Activated naive CD4-positive, alpha-beta T cell treated with anti-CD3 and anti-CD28 coated beads, Interleukin-2, amount 10 ng/mL, durations not matched to agents 7 days and 5 days (primary cell): Measurements from ENCODE around the gene TMEFF1.
"Not testable (repeated sequence)": the region's sequence is repeated elsewhere in the genome, so short reads cannot be mapped to it uniquely, and the experiment has no call there.

Experiments used
- CTCF ChIA-PET: fragments of 350-600 bp; sonication (Branson Sonifier 250); formaldehyde crosslinking; loops from one replicate; lab custom pipeline; 2021; ENCODE audit warnings: antibody characterized with exemption; lab: Charles Lee
- DNase-seq: peaks from one replicate; pipeline ENCODE4 v3.0.0-alpha.2; 2020
- H3K27ac Mint-ChIP-seq: one replicate; pipeline ENCODE4 v1.8.0; 2021; ENCODE audit warnings: mild to moderate bottlenecking, moderate library complexity, mixed read lengths
- H3K27me3 Mint-ChIP-seq: one replicate; pipeline ENCODE4 v1.8.0; 2021; ENCODE audit warnings: mild to moderate bottlenecking, mixed read lengths
- H3K36me3 Mint-ChIP-seq: one replicate; pipeline ENCODE4 v1.8.0; 2021; ENCODE audit warnings: mixed read lengths
- H3K4me1 Mint-ChIP-seq: one replicate; pipeline ENCODE4 v1.8.0; 2021; ENCODE audit warnings: mixed read lengths
- H3K4me3 Mint-ChIP-seq: one replicate; pipeline ENCODE4 v1.8.0; 2021; ENCODE audit warnings: mild to moderate bottlenecking, moderate library complexity, mixed read lengths
- H3K9me3 Mint-ChIP-seq: one replicate; pipeline ENCODE4 v1.8.0; 2021; ENCODE audit warnings: mixed read lengths

The TMEFF1 gene

DNA sequence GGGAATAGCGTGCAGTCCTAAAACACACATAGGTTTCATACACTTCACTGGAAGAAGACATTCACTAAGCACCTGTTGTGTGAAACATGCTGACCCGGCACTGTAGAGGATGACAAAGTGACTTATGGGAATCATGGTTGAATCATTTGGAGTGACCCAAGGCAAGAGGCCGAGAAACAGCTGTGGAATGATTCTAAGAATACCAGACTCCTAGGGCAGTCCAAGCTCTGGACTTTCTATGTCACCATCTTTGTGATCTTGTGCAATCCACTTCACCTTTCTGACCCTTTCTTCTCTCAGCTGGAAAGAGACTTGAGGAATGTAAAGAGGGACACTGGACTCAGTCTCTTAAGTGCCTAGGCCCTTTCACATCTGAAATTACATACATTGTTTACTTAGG lies 32.9 kb upstream of the TMEFF1 start:
- Mint-ChIP-seq H3K4me3 (no peak overlapping the region), H3K9me3 (no peaks in the 10 kb centered on the region), H3K36me3 (peaks cover 4% of the 10 kb centered on the region), H3K4me1 (no peaks in the 10 kb centered on the region), H3K27me3 (no peaks in the 10 kb centered on the region), H3K27ac (no peak overlapping the region)
- CTCF ChIA-PET, result interaction anchor here (0.7 to 1.0 kb wide), 2 partner anchors 16 to 31 kb away, joined by 3 read pairs; no protein-coding TSS in a partner anchor
- no peak for DNase-seq

DNA sequence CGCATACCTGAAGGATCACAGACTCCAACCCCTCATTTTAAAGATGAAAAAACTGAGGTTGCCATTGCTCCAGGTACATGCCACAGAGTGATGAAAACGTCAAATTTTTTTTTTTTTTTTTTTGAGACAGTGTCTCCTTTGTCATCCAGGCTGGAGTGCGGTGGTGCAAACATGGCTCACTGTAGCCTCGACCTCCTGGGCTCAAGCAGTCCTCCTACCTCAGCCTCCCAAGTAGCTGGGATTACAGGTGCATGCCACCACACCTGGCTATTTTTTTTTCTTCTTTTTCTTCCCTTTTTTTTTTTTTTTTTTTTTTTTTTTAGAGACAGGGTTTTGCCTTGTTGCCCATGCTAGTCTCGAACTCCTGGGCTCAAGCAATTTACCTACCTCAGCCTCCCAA lies 32.5 kb upstream of the TMEFF1 start:
- H3K9me3 Mint-ChIP-seq, H3K4me3 Mint-ChIP-seq, DNase-seq, H3K4me1 Mint-ChIP-seq, H3K36me3 Mint-ChIP-seq, H3K27me3 Mint-ChIP-seq, H3K27ac Mint-ChIP-seq: not testable (repeated sequence)
- CTCF ChIA-PET, result interaction anchor here (0.7 to 1.0 kb wide), 2 partner anchors 16 to 31 kb away, joined by 3 read pairs; no protein-coding TSS in a partner anchor

- no peak overlapping the region for H3K27ac Mint-ChIP-seq
- no peaks in the 10 kb centered on the region for H3K27me3 Mint-ChIP-seq
- CTCF ChIA-PET, result no interaction called here
- no peak overlapping the region for H3K4me3 Mint-ChIP-seq
- H3K36me3 Mint-ChIP-seq, result peaks cover 4% of the 10 kb centered on the region
- DNase-seq, result no peak
- no peaks in the 10 kb centered on the region for H3K4me1 Mint-ChIP-seq
- no peaks in the 10 kb centered on the region for H3K9me3 Mint-ChIP-seq
These were observed 31.0 kb upstream of the TMEFF1 start for GRCh38 chr9:100441911-100442361.

DNA sequence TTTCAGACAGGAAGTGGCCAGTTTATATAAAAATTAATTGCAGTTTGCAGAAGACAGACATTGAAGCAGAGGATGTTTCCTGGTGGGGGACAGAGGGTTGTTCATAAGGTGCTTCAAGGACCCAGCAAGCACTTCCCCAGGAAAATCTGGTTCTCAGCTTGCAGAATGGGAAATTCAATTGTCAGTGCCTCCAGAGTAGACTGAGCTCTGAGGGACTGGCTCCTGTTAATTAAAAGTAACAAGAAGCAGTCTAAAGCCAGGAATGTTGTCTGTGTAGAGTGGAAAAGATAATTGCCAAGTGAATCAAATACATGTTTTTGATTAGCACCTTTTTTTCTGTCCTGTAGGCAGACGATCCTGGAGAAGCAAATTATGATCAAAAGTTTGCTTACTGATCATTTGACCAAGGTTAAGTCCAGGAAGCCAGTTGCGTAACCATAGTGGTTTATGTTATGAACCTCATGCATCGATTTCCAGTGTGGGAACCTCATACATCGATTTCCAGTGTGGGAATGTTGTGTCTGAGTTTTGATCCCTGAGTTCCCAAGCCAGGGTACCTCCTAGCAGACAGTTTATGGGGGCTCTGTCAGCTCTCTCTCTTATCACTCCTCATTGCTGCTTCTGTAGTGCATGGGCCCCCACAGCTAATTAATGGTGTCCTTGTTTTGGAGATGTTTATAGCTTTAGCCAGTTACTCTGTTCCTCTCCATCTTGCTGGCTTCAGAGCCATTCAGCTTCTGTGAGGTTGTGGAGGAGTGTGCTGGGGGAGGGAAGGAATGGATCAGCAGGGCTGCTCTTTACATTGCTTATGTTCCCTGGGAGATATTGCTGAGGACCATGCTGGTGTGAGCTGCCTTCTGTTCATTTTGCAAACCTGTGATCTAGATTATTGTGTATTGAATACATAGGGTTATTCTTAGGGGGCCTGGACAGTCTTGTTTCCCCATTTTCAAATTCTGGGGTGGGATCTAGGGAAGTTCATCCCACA lies 28.9 kb upstream of the TMEFF1 start:
- no peak overlapping the region for H3K4me3 Mint-ChIP-seq
- no peak for DNase-seq
- H3K4me1 Mint-ChIP-seq, result no peaks in the 10 kb centered on the region
- no peaks in the 10 kb centered on the region for H3K9me3 Mint-ChIP-seq
- CTCF ChIA-PET, result interaction anchor here (0.6 kb wide), 1 partner anchor 9 kb away, joined by 5 read pairs; no protein-coding TSS in a partner anchor
- peaks cover 4% of the 10 kb centered on the region for H3K36me3 Mint-ChIP-seq
- no peak overlapping the region for H3K27ac Mint-ChIP-seq
- H3K27me3 Mint-ChIP-seq, result no peaks in the 10 kb centered on the region

GRCh38 chr9:100445161-100445902 lies 27.6 kb upstream of the TMEFF1 start:
- CTCF ChIA-PET, result interaction anchor here (1.2 kb wide), 1 partner anchor 8 kb away, joined by 3 read pairs; no protein-coding TSS in a partner anchor
- DNase-seq, result no peak
- Mint-ChIP-seq H3K36me3 (peaks cover 5% of the 10 kb centered on the region), H3K4me3 (no peak overlapping the region), H3K9me3 (no peaks in the 10 kb centered on the region), H3K27ac (no peak overlapping the region), H3K27me3 (no peaks in the 10 kb centered on the region), H3K4me1 (no peaks in the 10 kb centered on the region)

DNA sequence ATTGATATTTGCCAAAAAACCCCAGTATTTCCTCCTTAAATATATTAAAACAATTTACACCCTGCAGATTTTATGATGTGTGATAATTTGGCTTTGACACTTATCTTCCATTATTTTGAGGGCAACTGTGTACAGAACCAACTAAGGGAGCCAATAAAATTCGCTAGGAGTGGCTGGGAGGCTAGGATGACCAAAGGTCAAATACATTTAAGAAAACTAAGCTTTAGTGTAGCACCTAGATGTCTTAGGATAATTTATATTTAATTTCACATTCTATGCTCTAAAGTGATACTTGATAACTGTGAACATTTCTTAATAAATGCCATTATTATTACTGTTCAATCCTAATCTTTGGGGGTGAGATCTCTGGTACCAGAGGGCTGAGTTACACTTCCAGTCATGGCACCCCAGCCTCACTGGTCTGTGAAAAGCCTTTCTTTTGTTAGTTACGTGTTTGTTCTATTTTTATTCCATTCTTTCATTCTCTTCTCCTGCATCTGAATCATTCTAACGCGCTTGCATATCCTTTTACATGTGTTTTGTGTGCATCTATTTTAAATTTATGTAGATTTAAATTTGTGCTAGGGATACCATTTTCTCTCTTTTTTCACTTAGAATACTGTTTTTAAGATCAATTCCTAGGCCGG lies 26.9 kb upstream of the TMEFF1 start:
- no peak overlapping the region for H3K27ac Mint-ChIP-seq
- peaks cover 8% of the 10 kb centered on the region for H3K36me3 Mint-ChIP-seq
- H3K4me3 Mint-ChIP-seq, result no peak overlapping the region
- CTCF ChIA-PET, result interaction anchor here (1.2 kb wide), 1 partner anchor 9 kb away, joined by 3 read pairs; no protein-coding TSS in a partner anchor
- H3K9me3 Mint-ChIP-seq, result no peaks in the 10 kb centered on the region
- H3K27me3 Mint-ChIP-seq, result no peaks in the 10 kb centered on the region
- no peak for DNase-seq
- no peaks in the 10 kb centered on the region for H3K4me1 Mint-ChIP-seq

- no peaks in the 10 kb centered on the region for H3K27me3 Mint-ChIP-seq
- CTCF ChIA-PET, result interaction anchor here (0.7 kb wide), 1 partner anchor 9 kb away, joined by 5 read pairs; no protein-coding TSS in a partner anchor
- no peak for DNase-seq
- H3K4me1 Mint-ChIP-seq, result no peaks in the 10 kb centered on the region
- H3K9me3 Mint-ChIP-seq, result no peaks in the 10 kb centered on the region
- H3K36me3 Mint-ChIP-seq, result peaks cover 10% of the 10 kb centered on the region
- no peak overlapping the region for H3K27ac Mint-ChIP-seq
- H3K4me3 Mint-ChIP-seq, result no peak overlapping the region
These were observed 25.9 kb upstream of the TMEFF1 start for GRCh38 chr9:100447041-100447440.

- Mint-ChIP-seq H3K27me3 (no peaks in the 10 kb centered on the region), H3K9me3 (no peaks in the 10 kb centered on the region), H3K4me1 (no peaks in the 10 kb centered on the region), H3K36me3 (peaks cover 7% of the 10 kb centered on the region), H3K4me3 (no peak overlapping the region), H3K27ac (no peak overlapping the region)
- no peak for DNase-seq
- CTCF ChIA-PET, result interaction anchor here (0.6 to 0.9 kb wide), 2 partner anchors 10 to 50 kb away, joined by 3 read pairs; no protein-coding TSS in a partner anchor
These were observed 24.7 kb upstream of the TMEFF1 start for GRCh38 chr9:100448266-100448665.

DNA sequence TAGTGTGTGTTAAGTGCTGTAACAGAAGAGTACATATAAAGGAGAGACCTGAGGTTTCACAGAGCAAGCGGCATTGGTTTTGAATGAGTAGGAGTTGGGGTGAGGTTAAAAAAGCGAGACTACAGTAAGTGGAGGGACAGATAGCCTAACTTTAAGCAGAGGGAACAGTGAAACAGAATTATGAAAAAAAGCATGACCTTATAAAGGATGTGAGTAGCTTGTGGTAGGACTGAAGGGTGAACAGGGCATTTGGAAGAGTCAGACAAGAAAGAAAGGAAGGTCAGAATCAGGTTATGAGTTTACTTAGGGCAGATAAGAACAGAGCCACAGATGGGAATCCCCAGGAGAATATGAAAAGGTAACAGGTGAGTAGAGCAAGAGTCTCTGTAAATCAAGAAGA lies 23.5 kb upstream of the TMEFF1 start:
- Mint-ChIP-seq H3K27me3 (no peaks in the 10 kb centered on the region), H3K36me3 (peaks cover 7% of the 10 kb centered on the region), H3K9me3 (no peaks in the 10 kb centered on the region), H3K4me3 (no peak overlapping the region), H3K27ac (no peak overlapping the region), H3K4me1 (no peaks in the 10 kb centered on the region)
- CTCF ChIA-PET, result interaction anchor here (0.6 kb wide), 1 partner anchor 145 kb away, joined by 3 read pairs; no protein-coding TSS in a partner anchor
- no peak for DNase-seq

DNA sequence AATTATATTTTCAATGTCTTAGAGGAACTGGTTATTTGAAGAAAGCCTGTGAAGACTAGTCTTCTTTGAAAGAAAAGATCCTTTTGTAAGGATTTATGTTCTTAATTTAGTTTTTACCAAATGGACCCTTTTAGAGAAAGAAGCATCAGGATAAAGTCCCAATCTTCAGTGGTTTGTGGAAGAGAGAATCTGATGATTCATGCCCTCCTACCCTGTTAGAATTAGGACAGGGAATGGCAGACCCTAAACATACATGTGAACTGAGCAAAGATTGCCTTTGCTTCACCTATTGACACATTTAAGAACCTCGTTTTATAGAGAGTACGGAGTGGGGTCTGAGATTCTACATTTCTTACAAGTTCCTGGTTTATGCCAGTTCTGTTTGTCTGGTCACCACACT lies 20.1 kb upstream of the TMEFF1 start:
- Mint-ChIP-seq H3K27ac (no peak overlapping the region), H3K9me3 (no peaks in the 10 kb centered on the region), H3K36me3 (peaks cover 7% of the 10 kb centered on the region), H3K4me3 (no peak overlapping the region), H3K27me3 (peaks cover 3% of the 10 kb centered on the region), H3K4me1 (no peaks in the 10 kb centered on the region)
- no peak for DNase-seq
- CTCF ChIA-PET, result no interaction called here

DNA sequence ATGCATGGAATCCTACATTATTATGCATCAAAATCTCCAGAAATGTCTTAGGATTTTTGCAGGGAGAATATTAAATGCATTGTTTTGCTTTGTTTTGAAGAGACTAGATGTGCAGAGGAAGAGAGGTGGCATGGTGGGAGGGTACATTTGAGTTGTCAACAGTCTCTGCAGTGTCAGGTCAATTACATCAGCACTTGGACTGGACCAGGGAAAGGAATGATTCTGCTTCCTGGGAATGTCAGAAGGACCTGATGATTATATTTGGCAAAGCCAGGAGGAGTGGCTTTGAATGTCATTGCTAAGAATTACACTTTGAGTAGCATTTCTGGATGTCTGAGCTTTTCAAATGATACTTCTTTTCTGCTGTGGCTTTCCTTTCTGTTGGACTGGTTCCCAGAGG lies 17.5 kb upstream of the TMEFF1 start:
- no peaks in the 10 kb centered on the region for H3K9me3 Mint-ChIP-seq

DNA sequence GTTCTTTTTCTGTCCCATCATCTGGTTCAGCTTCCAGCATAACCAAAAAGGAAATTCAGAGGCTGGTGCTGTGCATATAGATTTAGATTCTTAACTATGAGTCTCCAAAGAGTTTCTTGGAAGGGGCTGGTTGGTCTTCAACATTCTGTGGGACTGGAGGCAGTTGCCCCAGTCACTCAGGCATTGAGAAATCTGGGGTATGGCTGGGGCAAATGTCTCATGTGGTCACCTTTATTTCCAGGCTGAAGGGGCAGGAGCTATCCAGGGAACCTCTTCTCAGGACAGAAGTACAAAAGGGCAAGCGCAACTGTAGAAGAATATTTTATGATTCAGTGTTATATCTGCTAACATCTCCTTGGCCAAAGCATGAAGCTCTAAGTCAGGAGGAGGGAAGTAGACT lies 15.4 kb upstream of the TMEFF1 start:
- CTCF ChIA-PET, result interaction anchor here (1.5 kb wide), 1 partner anchor 9 kb away, joined by 4 read pairs; no protein-coding TSS in a partner anchor
- H3K4me1 Mint-ChIP-seq, result no peaks in the 10 kb centered on the region
- no peaks in the 10 kb centered on the region for H3K36me3 Mint-ChIP-seq
- peaks cover 8% of the 10 kb centered on the region for H3K27me3 Mint-ChIP-seq
- no peaks in the 10 kb centered on the region for H3K9me3 Mint-ChIP-seq
- no peak overlapping the region for H3K27ac Mint-ChIP-seq
- H3K4me3 Mint-ChIP-seq, result no peak overlapping the region
- no peak for DNase-seq

More for the DNA sequence above, 17.5 kb upstream of the TMEFF1 start:
- no peaks in the 10 kb centered on the region for H3K4me1 Mint-ChIP-seq
- H3K27ac Mint-ChIP-seq, result no peak overlapping the region
- no peak overlapping the region for H3K4me3 Mint-ChIP-seq
- H3K27me3 Mint-ChIP-seq, result peaks cover 8% of the 10 kb centered on the region
- H3K36me3 Mint-ChIP-seq, result peaks cover 6% of the 10 kb centered on the region
- DNase-seq, result no peak
- CTCF ChIA-PET, result no interaction called here

GRCh38 chr9:100459963-100460362 lies 13.0 kb upstream of the TMEFF1 start:
- DNase-seq, result no peak
- CTCF ChIA-PET, result interaction anchor here (1.2 kb wide), 1 partner anchor 22 kb away, joined by 3 read pairs; no protein-coding TSS in a partner anchor

More at GRCh38 chr9:100459963-100460362, 13.0 kb upstream of the TMEFF1 start:
- H3K36me3 Mint-ChIP-seq, result no peaks in the 10 kb centered on the region
- H3K4me3 Mint-ChIP-seq, result no peak overlapping the region
- H3K27ac Mint-ChIP-seq, result no peak overlapping the region
- H3K27me3 Mint-ChIP-seq, result peaks cover 12% of the 10 kb centered on the region
- no peaks in the 10 kb centered on the region for H3K9me3 Mint-ChIP-seq
- no peaks in the 10 kb centered on the region for H3K4me1 Mint-ChIP-seq
